ENCODE measurements around the gene FEV. TPM values are rescaled to one million over a fixed set of nuclear protein-coding genes. Genes with fewer than 3 reads are reported as not detected.

The FEV gene
- total RNA-seq, 1 experiment from 2014 or later: not detected

DNA sequence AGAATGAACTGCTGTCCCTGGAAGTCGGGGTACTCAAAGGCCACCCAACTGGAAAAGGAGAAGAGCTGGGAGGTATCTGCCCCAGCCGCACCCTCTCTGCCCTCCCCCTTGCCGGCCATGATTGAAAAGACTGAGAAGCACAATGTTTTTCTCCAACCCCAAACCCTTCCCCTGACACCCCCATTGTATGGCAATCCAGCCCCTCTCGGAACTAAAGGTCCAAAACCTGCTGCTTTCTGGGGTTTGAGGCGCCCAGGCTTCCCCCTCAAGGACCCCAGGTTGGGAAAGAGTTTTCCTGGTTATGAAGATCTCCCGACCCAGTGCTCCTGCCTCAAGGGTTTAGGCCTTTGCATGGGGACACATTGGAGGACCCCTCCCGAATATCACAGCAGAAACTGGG is 7.2 kb upstream of the FEV start:
- Histone ChIP-seq H3K27me3 (no peaks in the 10 kb centered on the region), H3K4me1 (peaks cover 5% of the 10 kb centered on the region), H3K9me3 (replicated peaks) (no peaks in the 10 kb centered on the region), H3K36me3 (no peaks in the 10 kb centered on the region), H3K4me3 (no peak overlapping the region), H3K27ac (no peak overlapping the region)
- DNase-seq: no peak

DNA sequence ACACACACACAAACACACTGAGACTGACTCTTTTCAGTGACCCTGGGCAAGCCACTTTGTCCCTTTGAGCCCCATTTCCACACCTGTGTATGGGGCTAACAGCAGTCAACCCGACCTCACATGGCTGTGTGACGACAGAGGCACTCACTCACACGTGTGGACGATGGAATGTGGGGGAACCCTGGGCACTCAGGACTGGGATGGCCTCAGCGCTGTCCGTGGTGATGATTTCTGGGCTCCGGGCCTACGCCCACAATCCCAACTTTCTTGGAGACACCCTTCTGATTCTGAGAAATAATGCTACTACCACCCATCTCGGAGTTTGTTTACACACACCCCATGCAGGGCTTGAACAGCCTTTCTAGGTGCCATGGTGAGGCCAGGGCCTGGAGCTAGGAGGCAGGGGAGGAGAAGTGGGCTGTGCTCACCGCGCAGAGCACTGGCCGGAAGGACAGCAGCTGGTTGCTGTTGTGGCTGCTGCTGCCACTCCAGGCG is 6.7 kb upstream of the FEV start:
- Histone ChIP-seq H3K4me3 (no peak overlapping the region), H3K27me3 (no peaks in the 10 kb centered on the region), H3K4me1 (0 out of 2 replicates have a peak, but pooled peaks cover 2% of the 10 kb centered on the region), H3K27ac (no peak overlapping the region), H3K9me3 (replicated peaks) (no peaks in the 10 kb centered on the region), H3K36me3 (no peaks in the 10 kb centered on the region)
- DNase-seq: peak in 1 of 2 experiments; percentile 49

DNA sequence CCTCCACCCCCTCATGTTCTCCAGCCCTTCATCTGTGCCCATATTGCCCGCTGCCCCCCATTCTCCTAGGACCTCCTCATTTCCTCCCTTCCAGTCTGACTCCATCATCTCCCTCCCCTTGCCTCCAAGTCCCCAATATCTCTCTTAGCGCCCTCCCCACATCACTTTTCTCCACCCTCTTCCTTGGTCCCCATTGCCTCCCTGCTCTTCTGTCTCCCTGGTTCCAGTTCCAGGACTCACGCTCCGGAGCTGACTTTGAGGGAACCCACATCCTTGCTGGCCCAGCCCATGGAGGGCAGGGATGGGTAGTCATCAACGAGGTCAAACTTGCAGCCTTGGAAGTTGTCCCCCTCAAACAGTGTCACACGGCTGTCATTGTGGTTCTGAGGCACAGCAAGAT is 5.6 kb upstream of the FEV start:
- Histone ChIP-seq H3K27me3 (no peaks in the 10 kb centered on the region), H3K9me3 (replicated peaks) (no peaks in the 10 kb centered on the region), H3K36me3 (no peaks in the 10 kb centered on the region), H3K4me3 (no peak overlapping the region), H3K27ac (no peak overlapping the region), H3K4me1 (no peaks in the 10 kb centered on the region)
- no peak for DNase-seq

DNA sequence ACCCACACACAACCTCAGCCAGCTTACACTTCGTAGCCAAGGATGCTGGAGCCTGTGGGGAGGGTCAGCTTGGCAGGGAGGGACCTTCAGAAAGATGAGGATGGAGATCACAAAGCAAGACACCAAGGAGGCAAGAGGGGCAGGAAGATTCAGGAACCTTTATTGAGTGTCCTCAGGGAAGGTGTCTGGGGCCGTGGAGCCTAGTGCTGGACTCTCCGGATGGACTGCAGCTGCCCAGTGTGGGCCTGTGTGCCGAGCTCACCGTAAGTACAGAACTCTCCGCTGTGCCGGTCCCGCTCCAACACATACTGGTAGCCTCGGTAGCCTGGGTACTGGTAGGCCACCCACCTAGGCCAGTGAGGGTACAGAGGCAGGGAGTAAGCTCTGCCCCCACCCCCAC is 5.1 kb upstream of the FEV start:
- Histone ChIP-seq H3K27ac (no peak overlapping the region), H3K4me3 (no peak overlapping the region), H3K36me3 (no peaks in the 10 kb centered on the region), H3K4me1 (no peaks in the 10 kb centered on the region), H3K9me3 (replicated peaks) (no peaks in the 10 kb centered on the region), H3K27me3 (no peaks in the 10 kb centered on the region)
- DNase-seq: no peak

DNA sequence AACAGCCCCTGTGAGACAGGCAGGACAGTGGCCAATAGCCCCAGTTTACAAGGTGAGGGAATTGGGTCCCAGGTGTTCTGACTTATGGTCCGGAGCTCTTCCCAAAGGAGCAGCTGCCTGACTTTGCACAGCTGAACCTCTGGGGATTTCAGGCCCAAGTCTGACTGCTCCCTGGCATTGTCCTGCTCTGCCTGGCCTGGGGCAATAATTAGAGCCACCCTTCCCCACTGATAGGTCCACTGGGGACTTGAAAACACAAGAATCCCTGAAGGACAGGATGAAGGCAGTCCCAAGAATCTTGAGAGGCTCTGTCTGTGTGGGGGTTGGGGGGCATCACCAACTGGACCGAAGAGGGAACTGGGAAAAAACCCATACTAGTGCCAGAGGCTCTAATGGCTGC is 3.7 kb upstream of the FEV start:
- Histone ChIP-seq H3K9me3 (replicated peaks) (no peaks in the 10 kb centered on the region), H3K36me3 (no peaks in the 10 kb centered on the region), H3K4me3 (no peak overlapping the region), H3K27me3 (no peaks in the 10 kb centered on the region), H3K27ac (no peak overlapping the region), H3K4me1 (no peaks in the 10 kb centered on the region)
- DNase-seq: no peak

DNA sequence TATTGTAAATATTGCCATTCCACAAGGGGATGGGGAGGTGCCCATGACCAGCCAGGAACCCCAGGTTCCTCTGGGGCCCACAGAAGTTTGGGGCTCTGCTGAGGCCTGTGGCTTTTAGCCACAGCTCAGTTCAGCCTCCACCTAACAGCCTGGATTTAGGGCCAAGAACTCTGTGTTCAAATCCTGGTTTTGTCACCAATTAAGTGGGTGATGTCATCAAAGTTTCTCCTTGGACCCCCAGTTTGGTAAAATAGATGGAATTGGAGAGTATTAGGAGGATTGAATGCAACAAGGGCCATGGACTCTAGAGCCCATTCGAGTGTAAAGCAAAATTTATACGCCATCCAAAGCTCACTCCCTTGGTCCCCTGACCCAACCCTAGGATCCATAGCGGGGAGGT is 3.2 kb upstream of the FEV start:
- Histone ChIP-seq H3K27ac (no peak overlapping the region), H3K36me3 (no peaks in the 10 kb centered on the region), H3K4me1 (no peaks in the 10 kb centered on the region), H3K27me3 (no peaks in the 10 kb centered on the region), H3K4me3 (no peak overlapping the region), H3K9me3 (replicated peaks) (no peaks in the 10 kb centered on the region)
- DNase-seq: no peak

DNA sequence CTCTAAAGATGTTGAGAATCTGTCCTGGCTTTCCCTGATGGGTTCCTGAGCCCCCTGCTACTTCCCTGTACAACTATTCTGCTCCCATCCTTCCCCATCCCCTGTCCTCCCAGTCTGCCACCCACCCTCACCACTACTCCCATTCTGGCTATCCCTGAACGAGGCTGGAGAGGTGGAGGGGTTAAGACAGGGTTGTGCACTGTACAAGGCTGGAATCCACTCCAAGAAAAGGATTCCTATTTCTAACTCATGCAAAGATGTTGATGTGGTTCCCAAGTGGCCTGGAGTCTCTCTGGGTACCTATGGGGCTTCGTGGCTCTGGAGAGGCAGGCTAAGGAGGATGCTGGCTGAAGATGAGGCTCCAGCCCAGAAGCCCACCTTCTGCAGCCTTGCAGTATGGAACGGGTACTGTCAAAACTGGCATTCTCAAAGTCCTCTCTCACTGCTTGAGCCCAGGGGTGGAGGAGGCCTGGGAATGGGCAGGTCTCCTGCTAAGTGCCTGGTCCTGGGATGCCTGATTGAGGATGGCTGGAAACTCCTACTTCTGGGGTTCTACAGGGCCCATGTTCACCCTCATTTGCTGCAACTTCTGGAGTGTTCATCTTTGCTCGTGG is 1.3 kb upstream of the FEV start:
- no peaks in the 10 kb centered on the region for H3K27me3 ChIP-seq
- no peaks in the 10 kb centered on the region for H3K9me3 ChIP-seq (replicated peaks)
- H3K4me3 ChIP-seq: no peak overlapping the region
- no peak for DNase-seq
- no peak overlapping the region for H3K27ac ChIP-seq
- H3K36me3 ChIP-seq: no peaks in the 10 kb centered on the region
- no peaks in the 10 kb centered on the region for H3K4me1 ChIP-seq

DNA sequence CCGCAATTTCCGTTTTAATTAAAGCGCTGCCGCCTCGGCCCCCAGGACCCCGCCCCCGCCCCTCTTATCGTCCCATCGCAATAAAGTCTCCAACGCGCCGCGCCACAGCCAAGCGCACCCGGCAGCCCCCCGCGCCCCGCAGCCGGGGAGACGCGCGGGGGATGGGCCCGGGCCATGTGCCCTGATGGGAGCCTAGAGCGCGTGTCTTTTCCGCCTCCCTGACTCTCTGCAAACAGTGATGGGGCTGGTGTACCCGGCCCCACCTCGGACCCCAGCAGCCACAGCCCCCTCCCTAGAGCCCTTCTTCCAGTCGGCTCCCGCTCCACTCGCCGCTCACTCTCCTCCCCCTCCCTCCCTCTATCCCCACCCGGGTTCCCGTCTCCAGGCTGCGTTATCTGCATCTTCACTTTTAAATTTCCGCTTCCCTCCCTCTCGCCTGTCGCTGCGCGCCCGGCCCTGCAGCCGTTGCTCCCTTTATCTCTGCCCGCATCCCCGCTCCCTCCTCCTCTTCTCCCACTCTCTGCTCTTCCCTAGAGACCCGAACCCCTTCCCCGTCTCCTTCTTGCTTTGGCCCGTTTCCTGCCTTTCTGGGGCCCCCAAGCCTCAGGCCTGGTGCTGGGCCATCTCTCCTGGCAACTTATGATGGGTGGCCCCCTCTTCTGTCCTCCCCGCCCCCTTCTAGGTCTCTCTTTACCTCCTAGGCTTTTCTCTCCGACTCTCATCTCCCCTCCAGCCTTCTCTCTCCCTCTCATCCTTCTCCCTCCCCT is 524 bp upstream of the FEV start:
- Histone ChIP-seq H3K36me3 (no peaks in the 10 kb centered on the region), H3K9me3 (replicated peaks) (no peaks in the 10 kb centered on the region), H3K27ac (no peak overlapping the region), H3K27me3 (no peaks in the 10 kb centered on the region), H3K4me3 (no peak overlapping the region), H3K4me1 (no peaks in the 10 kb centered on the region)
- no peak for DNase-seq

DNA sequence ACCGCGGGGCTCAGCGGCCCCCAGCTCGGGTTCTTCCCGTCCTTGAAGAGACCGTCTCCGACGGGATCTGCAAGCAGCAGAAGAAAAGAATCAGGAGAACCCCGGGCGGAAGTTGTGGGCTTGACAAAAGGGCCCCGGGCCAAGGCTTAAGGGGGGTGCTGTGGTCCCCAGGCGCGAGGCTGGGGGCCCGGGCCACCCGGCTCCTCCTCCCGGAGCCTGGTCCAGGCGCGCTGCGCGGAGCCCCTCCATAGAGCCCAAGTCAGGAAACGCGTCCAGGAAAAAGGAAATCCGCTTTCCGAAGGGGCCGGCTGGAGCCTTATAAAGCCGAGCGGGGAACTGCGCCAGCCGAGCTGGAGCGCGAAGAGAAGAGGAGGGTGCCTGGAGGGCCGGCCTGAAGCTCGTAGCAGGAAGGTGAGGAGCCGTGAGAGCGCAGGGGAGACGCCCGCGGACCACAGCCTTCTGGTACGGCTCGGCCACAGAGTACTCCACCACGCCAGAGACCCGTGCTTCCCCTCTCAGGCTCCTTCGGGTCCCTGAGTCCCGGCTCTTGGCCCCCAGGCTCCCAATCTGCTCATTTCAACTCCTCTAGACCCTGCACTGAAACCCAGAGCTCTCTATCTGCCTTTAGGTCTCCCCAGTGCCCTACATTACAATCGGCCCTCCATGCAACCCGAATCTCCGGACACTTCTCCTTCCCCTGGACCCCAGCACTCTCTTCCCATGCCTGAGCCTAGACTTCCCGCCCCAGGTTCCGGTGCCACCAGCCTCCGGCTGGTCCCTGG is 554 bp downstream of the FEV start:
- DNase-seq: no peak
- Histone ChIP-seq H3K9me3 (replicated peaks) (no peaks in the 10 kb centered on the region), H3K4me3 (no peak overlapping the region), H3K27me3 (no peaks in the 10 kb centered on the region), H3K36me3 (no peaks in the 10 kb centered on the region), H3K27ac (no peak overlapping the region), H3K4me1 (no peaks in the 10 kb centered on the region)

DNA sequence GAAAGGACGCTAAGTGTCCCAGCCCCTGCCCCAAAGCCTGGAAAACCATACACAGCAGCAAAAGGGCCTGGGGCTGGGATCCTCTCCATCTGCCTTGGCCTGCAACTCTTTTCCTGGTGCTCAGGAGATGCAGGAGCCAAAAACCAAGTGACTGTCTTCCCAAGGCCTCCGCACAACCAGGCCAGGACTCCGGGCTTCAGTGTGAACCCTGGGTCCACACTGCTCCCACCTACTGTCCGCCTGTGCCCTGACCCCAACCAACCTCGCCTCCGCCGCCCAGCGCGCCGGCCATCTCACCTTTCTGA is 1.1 kb downstream of the FEV start:
- H3K4me1 ChIP-seq: no peaks in the 10 kb centered on the region
- H3K4me3 ChIP-seq: no peak overlapping the region
- DNase-seq: no peak
- H3K27ac ChIP-seq: no peak overlapping the region
- H3K36me3 ChIP-seq: no peaks in the 10 kb centered on the region
- no peaks in the 10 kb centered on the region for H3K9me3 ChIP-seq (replicated peaks)
- H3K27me3 ChIP-seq: no peaks in the 10 kb centered on the region

DNA sequence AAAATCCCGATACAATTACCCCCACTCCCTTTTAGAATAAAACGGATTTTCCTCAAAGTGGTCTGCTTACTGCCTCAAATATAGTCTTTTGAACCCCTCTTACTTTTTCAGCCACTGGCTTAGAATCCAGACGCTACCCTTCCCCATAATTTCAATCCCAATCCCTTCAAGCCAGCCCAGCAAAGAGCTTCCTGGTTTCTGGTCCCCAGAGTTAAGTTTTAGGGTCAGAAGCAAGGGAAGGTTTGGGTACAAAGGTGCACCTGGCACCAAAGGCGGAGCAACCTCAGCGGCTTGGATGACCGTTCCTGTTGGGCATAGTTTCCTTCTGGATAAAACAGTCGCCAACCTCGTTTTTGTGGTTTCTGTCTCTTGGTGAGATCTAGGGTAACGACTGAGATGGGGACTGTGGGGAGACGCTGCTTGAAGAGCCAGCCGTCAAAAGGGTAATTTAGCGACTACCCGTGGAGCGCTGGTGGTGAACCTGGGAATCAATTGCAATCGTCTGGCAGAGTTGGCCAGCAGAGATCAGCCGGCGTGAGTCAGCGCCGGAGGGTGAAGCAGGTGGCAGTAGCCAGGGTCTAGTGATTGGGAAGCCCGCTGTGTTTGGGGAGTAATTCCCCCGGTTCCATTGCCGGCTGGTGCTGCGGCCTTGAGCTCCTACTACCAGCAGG is 1.6 kb downstream of the FEV start:
- no peaks in the 10 kb centered on the region for H3K4me1 ChIP-seq
- no peaks in the 10 kb centered on the region for H3K9me3 ChIP-seq (replicated peaks)
- H3K36me3 ChIP-seq: no peaks in the 10 kb centered on the region
- H3K27ac ChIP-seq: no peak overlapping the region
- DNase-seq: no peak
- H3K4me3 ChIP-seq: no peak overlapping the region
- no peaks in the 10 kb centered on the region for H3K27me3 ChIP-seq

DNA sequence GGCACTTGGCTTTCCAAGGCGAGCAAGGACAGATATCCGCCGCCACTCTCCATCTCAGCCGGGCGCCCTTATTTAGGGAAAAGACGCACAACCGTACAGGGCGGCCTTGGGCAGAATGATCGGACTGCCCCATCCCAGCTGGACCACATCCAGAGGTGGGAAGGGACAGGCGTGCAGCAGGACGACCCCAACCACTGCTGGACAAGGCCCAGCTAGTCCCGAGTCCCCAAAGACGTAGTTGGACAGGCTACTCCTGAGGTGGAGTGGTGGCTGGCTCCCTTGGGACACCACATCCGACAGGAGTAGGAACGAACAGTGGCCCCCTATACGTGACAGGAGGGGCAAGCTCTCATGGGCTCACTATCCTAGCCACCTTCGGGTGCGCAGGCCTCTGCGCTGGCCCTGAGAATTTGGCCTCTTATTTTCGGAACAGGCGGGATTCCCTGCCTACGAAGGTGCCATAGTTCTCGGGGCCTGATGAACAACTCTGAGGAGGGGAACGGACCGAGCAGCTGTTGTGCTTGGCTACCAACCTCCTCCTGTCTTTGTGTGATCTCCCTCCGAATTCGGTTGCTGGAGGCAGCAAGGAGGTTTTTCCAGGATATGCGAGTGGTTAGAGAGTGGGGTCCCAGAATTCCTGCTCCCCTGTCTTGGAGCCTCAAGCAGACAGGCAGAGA is 2.3 kb downstream of the FEV start:
- Histone ChIP-seq H3K27ac (no peak overlapping the region), H3K36me3 (no peaks in the 10 kb centered on the region), H3K4me1 (no peaks in the 10 kb centered on the region), H3K27me3 (no peaks in the 10 kb centered on the region), H3K4me3 (no peak overlapping the region), H3K9me3 (replicated peaks) (no peaks in the 10 kb centered on the region)
- no peak for DNase-seq

DNA sequence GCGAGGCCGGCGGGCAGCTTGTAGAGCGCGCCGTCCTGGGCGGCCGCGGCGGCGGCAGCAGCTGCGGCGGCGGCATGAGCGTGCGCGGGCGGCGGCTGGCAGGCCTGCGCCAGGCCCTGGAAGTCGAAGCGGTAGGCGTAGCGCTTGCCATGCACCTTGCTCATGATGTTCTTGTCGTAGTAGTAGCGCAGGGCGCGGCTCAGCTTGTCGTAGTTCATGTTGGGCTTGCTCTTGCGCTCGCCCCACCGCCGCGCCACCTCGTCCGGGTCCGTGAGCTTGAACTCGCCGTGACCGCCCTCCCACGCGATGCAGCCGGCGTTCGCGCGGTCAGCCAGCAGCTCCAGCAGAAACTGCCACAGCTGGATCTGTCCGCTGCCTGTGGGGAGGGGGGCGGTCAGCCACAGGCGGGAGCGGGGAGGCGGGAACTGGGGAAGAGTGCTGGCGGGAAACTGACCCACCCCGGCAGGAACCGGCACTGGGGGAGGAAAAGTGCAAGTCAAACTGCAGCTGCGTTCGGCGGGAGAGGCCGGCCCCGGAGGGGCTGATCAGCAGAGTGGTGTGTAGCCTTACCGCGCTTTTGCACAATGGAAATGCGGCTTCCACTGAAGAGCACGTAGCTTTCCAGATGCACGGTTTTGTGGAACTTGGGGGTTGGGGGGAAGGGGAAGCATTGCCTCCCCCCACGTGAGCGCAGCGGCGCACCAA is 3.0 kb downstream of the FEV start:
- no peak for DNase-seq
- Histone ChIP-seq H3K27ac (no peak overlapping the region), H3K9me3 (replicated peaks) (no peaks in the 10 kb centered on the region), H3K36me3 (no peaks in the 10 kb centered on the region), H3K4me1 (no peaks in the 10 kb centered on the region), H3K4me3 (no peak overlapping the region), H3K27me3 (no peaks in the 10 kb centered on the region)

DNA sequence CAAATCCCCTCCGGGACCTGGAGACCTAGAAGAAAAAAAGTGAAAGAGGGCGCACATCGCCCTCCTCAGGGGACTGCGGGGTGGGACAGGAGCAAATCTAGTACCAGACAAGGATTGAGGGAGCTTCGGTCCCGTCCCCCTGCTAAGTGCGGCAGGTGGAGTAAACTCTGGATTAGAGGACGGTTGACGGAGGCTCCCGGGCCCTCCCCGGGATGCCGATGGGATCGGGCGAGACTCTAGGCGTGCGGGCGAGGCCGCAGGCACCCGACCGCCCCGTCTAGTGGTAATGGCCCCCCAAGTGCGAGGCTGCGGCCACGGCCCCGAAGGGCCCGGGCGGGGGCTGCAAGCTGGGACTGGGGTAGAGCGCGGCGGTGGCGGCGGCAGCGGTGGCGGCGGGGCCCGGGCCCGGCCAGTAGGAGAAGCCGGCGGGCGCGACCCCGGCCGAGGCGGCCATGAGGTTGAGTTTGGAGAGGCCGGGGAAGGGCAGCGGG is 3.5 kb downstream of the FEV start:
- no peaks in the 10 kb centered on the region for H3K9me3 ChIP-seq (replicated peaks)
- no peak overlapping the region for H3K4me3 ChIP-seq
- H3K36me3 ChIP-seq: no peaks in the 10 kb centered on the region
- DNase-seq: no peak
- no peak overlapping the region for H3K27ac ChIP-seq
- H3K4me1 ChIP-seq: no peaks in the 10 kb centered on the region
- H3K27me3 ChIP-seq: no peaks in the 10 kb centered on the region
